ENCODE measurements around the gene RAD51D.

RAD51D gene

DNA sequence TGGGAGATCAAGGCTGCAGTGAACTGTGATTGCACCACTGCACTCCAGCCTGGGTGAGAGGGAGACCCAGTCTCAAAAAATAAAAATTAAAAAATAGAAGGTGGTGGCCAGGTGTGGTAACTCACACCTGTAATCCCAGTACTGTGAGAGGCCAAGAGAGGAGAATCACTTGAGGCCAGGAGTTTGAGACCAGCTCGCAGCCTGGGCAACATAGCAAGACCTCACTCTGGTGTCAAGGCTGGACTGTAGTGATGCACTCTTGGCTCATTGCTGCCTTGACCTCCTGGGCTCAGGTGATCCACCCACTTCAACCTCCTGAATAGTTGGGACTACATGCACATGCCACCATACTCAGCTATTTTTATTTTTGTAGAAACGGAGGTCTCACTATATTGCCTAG is 69.5 kb downstream of the RAD51D start:
- ATAC-seq, result no peak
- no peak for TF ChIP-seq RARB (CRISPR knock-in tag; IDR thresholded peaks at IDR 0.05)
- no peak for TF ChIP-seq TCF4 (CRISPR knock-in tag; IDR thresholded peaks at IDR 0.05; ENCODE audit: borderline replicate concordance)
- no peak for TF ChIP-seq CSRNP3 (CRISPR knock-in tag; IDR thresholded peaks at IDR 0.05)
- TF ChIP-seq, protein P1, sequence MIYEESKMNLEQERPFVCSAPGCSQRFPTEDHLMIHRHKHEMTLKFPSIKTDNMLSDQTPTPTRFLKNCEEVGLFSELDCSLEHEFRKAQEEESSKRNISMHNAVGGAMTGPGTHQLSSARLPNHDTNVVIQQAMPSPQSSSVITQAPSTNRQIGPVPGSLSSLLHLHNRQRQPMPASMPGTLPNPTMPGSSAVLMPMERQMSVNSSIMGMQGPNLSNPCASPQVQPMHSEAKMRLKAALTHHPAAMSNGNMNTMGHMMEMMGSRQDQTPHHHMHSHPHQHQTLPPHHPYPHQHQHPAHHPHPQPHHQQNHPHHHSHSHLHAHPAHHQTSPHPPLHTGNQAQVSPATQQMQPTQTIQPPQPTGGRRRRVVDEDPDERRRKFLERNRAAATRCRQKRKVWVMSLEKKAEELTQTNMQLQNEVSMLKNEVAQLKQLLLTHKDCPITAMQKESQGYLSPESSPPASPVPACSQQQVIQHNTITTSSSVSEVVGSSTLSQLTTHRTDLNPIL (CRISPR knock-in tag; IDR thresholded peaks at IDR 0.05; ENCODE audit: low read depth), result no peak
- TF ChIP-seq SNAI2 (CRISPR knock-in tag; IDR thresholded peaks at IDR 0.05), result no peak
- no peak for TF ChIP-seq PPARA (CRISPR knock-in tag; IDR thresholded peaks at IDR 0.05; ENCODE audit: borderline replicate concordance)
- no peak for TF ChIP-seq ISL1 (CRISPR knock-in tag; IDR thresholded peaks at IDR 0.05)
- TF ChIP-seq ZNF70 (CRISPR knock-in tag; IDR thresholded peaks at IDR 0.05), result no peak

- no peak for TF ChIP-seq RARB (CRISPR knock-in tag; IDR thresholded peaks at IDR 0.05)
- TF ChIP-seq TOX (CRISPR knock-in tag; IDR thresholded peaks at IDR 0.05; ENCODE audit: borderline replicate concordance), result no peak
- no peak for TF ChIP-seq TSHZ2 (CRISPR knock-in tag; IDR thresholded peaks at IDR 0.05)
- ATAC-seq, result no peak
These were observed 70.8 kb downstream of the RAD51D start for GRCh38 chr17:35048685-35049379.

DNA sequence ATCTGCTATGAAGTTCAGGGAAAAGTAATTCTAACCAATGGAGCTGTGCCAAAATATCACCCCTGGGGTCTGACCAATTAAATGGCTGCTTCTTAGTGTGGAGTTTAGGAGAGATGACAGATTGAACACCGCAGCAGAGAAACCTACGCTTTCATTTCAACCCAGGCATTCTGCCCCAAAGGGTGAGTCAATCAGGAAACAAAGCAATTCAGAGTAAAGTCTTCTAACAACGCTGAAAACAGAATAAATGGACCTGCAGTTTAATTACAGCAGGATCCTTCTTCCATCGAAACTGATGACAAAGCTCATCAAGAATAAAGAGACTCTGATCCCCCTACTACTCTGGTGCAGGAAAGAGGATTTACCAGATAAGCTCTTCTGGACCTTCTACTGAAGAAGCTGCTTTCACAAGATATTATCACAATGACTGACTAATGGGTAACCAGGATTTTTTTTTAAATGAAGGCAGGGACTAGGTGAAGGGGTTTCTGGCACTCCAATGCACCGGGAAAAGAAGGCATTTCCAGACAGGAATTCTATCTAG is 72.8 kb downstream of the RAD51D start:
- ATAC-seq, result peak; percentile 85

More for the DNA sequence above, 72.8 kb downstream of the RAD51D start:
- TF ChIP-seq GLIS3 (CRISPR knock-in tag; IDR thresholded peaks at IDR 0.05), result no peak
- TF ChIP-seq ARNTL (CRISPR knock-in tag; IDR thresholded peaks at IDR 0.05; ENCODE audit: borderline replicate concordance, low read depth), result no peak
- no peak for TF ChIP-seq OSR1 (CRISPR knock-in tag; IDR thresholded peaks at IDR 0.05)
- TF ChIP-seq ZNF8 (CRISPR knock-in tag; IDR thresholded peaks at IDR 0.05), result no peak
- no peak for TF ChIP-seq BACH2 (CRISPR knock-in tag; IDR thresholded peaks at IDR 0.05; ENCODE audit: borderline replicate concordance)
- no peak for TF ChIP-seq TSHZ2 (CRISPR knock-in tag; IDR thresholded peaks at IDR 0.05)
- TF ChIP-seq PATZ1 (CRISPR knock-in tag; IDR thresholded peaks at IDR 0.05; ENCODE audit: borderline replicate concordance), result no peak
- TF ChIP-seq TCF4 (CRISPR knock-in tag; IDR thresholded peaks at IDR 0.05; ENCODE audit: borderline replicate concordance), result no peak
- no peak for TF ChIP-seq ZNF565 (CRISPR knock-in tag; conservative IDR thresholded peaks at IDR 0.05; ENCODE audit: low read depth)
- TF ChIP-seq CSRNP3 (CRISPR knock-in tag; IDR thresholded peaks at IDR 0.05), result no peak
- TF ChIP-seq, protein P1 (CRISPR knock-in tag; IDR thresholded peaks at IDR 0.05; ENCODE audit: low read depth), result no peak
- no peak for TF ChIP-seq ISL1 (CRISPR knock-in tag; IDR thresholded peaks at IDR 0.05)
- TF ChIP-seq SNAI2 (CRISPR knock-in tag; IDR thresholded peaks at IDR 0.05), result no peak
- TF ChIP-seq ZFP30 (CRISPR knock-in tag; IDR thresholded peaks at IDR 0.05), result no peak
- no peak for TF ChIP-seq TOX (CRISPR knock-in tag; IDR thresholded peaks at IDR 0.05; ENCODE audit: borderline replicate concordance)
- no peak for TF ChIP-seq ZNF70 (CRISPR knock-in tag; IDR thresholded peaks at IDR 0.05)
